Measurements from ENCODE around the gene FGFBP2.
"Not testable (repeated sequence)": the region's sequence is repeated elsewhere in the genome, so short reads cannot be mapped to it uniquely, and the experiment has no call there.

FGFBP2 gene

DNA sequence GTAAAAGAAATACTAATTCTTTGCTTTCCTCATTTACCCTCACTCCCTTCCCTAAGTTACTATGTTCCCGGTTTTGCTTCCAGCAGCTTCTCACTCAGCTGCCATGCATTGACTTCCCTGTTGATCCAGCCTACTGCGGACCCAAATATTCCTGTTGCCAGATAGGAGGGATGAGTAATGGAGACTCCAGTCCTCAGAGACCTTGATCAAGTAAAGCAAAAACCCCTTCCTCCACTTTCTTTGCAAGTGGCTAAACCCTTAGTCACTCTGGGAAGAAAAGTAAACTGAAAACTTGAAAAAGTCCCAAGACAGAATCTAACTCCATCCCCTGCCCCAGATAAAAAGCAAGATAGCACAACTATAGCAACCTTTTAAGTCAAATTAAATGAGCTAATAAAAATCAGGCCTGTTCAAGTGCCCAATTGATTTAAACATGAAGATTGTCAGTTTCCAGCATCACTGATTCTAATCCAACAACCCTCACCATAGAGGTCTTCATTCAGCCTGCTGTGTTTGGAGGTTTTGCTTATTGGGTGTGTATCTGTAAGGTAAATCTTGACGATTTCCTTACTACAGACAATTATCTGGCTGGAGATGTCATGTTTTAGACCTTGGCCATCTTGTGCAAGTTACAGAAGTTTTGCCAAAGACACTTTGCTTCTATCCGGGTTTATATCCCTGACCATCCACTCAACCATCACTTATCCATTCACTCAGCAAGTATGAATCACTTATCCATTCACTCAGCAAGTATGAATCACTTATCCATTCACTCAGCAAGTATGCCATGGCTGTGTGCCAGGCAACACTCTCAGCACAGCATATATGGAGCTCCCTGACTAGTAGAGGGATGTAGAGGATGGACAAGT, 42.0 kb downstream of the FGFBP2 start:
- DNase-seq, result no peak
- H3K36me3 ChIP-seq (ENCODE audit: control insufficient read depth, insufficient read depth, low read length), result no peaks in the 10 kb centered on the region
- no peaks in the 10 kb centered on the region for H3K27me3 ChIP-seq (replicated peaks; ENCODE audit: control insufficient read depth, insufficient read depth, low read length, poor library complexity, severe bottlenecking)
- no peaks in the 10 kb centered on the region for H3K4me1 ChIP-seq (ENCODE audit: control insufficient read depth, insufficient read depth, low read length, poor library complexity, severe bottlenecking)
- no peak overlapping the region for H3K27ac ChIP-seq (ENCODE audit: insufficient read depth, low read length, poor library complexity, severe bottlenecking)
- no peaks in the 10 kb centered on the region for H3K9me3 ChIP-seq (ENCODE audit: control insufficient read depth, low read length)
- no peak overlapping the region for H3K4me3 ChIP-seq (ENCODE audit: insufficient read depth, low read depth, low read length, poor library complexity, severe bottlenecking)

DNA sequence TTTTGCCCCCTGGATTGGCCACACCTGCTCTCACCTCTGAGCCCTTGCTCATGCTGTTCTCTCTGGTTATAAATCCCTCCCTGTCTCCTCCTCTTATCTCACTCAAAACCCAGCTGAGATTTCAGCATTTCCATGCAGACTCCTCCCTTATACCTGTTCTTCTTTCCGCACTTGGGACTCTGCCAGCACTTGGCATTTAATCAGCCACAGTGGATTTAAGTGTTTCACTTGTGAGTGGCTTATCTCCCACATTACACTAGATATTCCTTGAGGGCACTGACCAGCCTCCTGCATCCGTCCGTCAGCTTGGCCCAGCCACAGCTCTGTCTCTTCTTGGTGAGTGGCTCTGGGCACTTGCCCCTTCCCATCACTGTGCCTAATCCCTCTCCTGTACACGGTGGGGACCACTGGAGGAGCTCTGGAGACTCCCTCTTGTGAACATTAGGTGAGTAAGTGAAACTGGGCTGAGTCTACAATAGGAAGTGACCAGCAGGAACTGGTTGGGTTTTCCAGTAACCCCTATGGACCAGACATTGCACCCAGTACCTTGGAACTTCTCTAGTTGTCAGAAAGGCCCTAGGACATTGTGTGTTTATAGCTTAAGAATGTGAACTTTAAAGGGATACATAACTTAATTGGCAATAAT, 44.4 kb downstream of the FGFBP2 start:
- Histone ChIP-seq H3K27ac (ENCODE audit: insufficient read depth, low read length, poor library complexity, severe bottlenecking) (no peak overlapping the region), H3K4me3 (ENCODE audit: insufficient read depth, low read depth, low read length, poor library complexity, severe bottlenecking) (no peak overlapping the region), H3K4me1 (ENCODE audit: control insufficient read depth, insufficient read depth, low read length, poor library complexity, severe bottlenecking) (no peaks in the 10 kb centered on the region), H3K36me3 (ENCODE audit: control insufficient read depth, insufficient read depth, low read length) (no peaks in the 10 kb centered on the region), H3K9me3 (ENCODE audit: control insufficient read depth, low read length) (no peaks in the 10 kb centered on the region), H3K27me3 (replicated peaks; ENCODE audit: control insufficient read depth, insufficient read depth, low read length, poor library complexity, severe bottlenecking) (no peaks in the 10 kb centered on the region)
- no peak for DNase-seq

DNA sequence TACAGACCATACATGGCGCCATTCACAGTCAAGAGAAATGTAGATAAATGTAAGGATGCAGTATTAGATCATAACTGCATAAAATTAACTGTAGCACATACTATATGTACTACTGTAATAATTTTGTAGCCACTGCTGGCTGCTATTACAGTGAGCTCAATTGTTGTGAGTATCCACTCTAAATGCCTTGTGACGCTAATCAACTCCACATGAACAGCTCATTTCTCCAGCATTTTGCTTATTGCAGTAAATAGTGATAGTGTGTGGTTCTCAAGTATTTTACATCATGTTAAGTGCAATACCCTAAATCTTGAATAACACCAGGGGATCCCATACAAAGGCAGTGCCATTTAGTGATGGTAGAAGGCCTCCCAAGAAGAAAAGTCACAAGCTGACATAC, 45.7 kb downstream of the FGFBP2 start:
- no peaks in the 10 kb centered on the region for H3K9me3 ChIP-seq (ENCODE audit: control insufficient read depth, low read length)
- DNase-seq, result no peak
- H3K27ac ChIP-seq (ENCODE audit: insufficient read depth, low read length, poor library complexity, severe bottlenecking), result no peak overlapping the region
- no peak overlapping the region for H3K4me3 ChIP-seq (ENCODE audit: insufficient read depth, low read depth, low read length, poor library complexity, severe bottlenecking)
- H3K4me1 ChIP-seq (ENCODE audit: control insufficient read depth, insufficient read depth, low read length, poor library complexity, severe bottlenecking), result no peaks in the 10 kb centered on the region
- H3K36me3 ChIP-seq (ENCODE audit: control insufficient read depth, insufficient read depth, low read length), result no peaks in the 10 kb centered on the region
- H3K27me3 ChIP-seq (replicated peaks; ENCODE audit: control insufficient read depth, insufficient read depth, low read length, poor library complexity, severe bottlenecking), result no peaks in the 10 kb centered on the region

DNA sequence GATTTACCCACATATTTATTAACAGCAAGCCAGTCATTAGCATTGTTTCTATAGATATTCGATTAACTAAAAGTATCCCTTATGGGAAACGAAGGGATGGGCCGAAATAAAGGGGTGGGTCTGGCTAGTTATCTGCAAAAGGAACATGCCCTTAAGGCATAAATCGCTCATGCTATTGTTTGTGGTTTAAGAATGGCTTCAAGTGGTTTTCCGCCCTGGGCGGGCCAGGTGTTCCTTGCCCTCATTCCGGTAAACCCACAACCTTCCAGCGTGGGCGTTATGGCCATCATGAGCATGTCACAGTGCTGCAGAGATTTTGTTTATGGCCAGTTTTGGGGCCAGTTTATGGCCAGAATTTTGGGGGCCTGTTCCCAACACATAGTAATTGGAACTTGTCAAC, 46.6 kb downstream of the FGFBP2 start:
- not testable (repeated sequence) for H3K27ac ChIP-seq (ENCODE audit: insufficient read depth, low read length, poor library complexity, severe bottlenecking); H3K4me3 ChIP-seq (ENCODE audit: insufficient read depth, low read depth, low read length, poor library complexity, severe bottlenecking); H3K9me3 ChIP-seq (ENCODE audit: control insufficient read depth, low read length); H3K4me1 ChIP-seq (ENCODE audit: control insufficient read depth, insufficient read depth, low read length, poor library complexity, severe bottlenecking); H3K36me3 ChIP-seq (ENCODE audit: control insufficient read depth, insufficient read depth, low read length); H3K27me3 ChIP-seq (replicated peaks; ENCODE audit: control insufficient read depth, insufficient read depth, low read length, poor library complexity, severe bottlenecking); DNase-seq

DNA sequence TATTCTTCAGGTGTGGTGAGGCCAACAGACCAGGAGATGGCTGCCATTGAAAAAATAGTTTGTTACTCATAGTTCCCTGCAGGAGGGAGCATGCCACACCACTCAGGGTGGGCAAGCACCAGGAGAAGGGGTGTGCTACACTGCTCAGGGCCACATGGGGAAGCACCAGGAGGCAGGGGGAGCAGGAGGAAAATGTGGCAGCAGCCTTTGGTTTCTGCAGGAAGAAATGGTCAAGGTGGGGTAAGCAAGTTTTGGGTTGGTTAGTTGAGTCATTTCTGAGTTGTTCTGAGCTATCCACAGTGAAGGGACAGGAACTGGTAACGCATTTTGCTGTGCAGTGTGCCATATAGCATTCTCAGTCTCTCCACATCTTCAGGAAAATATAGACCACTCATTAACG, 48.2 kb downstream of the FGFBP2 start:
- H3K36me3 ChIP-seq (ENCODE audit: control insufficient read depth, insufficient read depth, low read length), result no peaks in the 10 kb centered on the region
- H3K27ac ChIP-seq (ENCODE audit: insufficient read depth, low read length, poor library complexity, severe bottlenecking), result no peak overlapping the region
- no peak overlapping the region for H3K4me3 ChIP-seq (ENCODE audit: insufficient read depth, low read depth, low read length, poor library complexity, severe bottlenecking)
- H3K27me3 ChIP-seq (replicated peaks; ENCODE audit: control insufficient read depth, insufficient read depth, low read length, poor library complexity, severe bottlenecking), result no peaks in the 10 kb centered on the region
- H3K9me3 ChIP-seq (ENCODE audit: control insufficient read depth, low read length), result no peaks in the 10 kb centered on the region
- H3K4me1 ChIP-seq (ENCODE audit: control insufficient read depth, insufficient read depth, low read length, poor library complexity, severe bottlenecking), result no peaks in the 10 kb centered on the region
- DNase-seq, result no peak

DNA sequence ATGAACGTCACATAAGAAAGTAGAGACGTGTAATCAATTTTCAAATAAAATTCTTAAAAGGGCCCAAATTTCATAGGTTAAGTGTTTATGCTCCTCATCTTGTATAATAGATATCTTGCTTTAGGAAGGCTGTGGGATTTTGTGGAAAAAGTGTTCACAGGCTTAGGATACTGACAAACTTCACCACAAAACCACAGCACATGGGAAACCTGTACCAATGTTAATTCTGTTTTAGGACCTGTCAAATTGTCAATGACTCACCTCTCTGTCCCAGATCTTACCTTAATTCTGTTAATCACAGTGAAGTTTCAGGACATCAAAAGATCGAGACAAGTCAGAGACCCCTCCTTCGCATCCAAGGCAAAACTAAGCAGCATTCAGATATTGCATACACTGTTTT, 48.7 kb downstream of the FGFBP2 start:
- DNase-seq, result no peak
- Histone ChIP-seq H3K36me3 (ENCODE audit: control insufficient read depth, insufficient read depth, low read length) (no peaks in the 10 kb centered on the region), H3K4me3 (ENCODE audit: insufficient read depth, low read depth, low read length, poor library complexity, severe bottlenecking) (no peak overlapping the region), H3K9me3 (ENCODE audit: control insufficient read depth, low read length) (no peaks in the 10 kb centered on the region), H3K27ac (ENCODE audit: insufficient read depth, low read length, poor library complexity, severe bottlenecking) (no peak overlapping the region), H3K4me1 (ENCODE audit: control insufficient read depth, insufficient read depth, low read length, poor library complexity, severe bottlenecking) (no peaks in the 10 kb centered on the region), H3K27me3 (replicated peaks; ENCODE audit: control insufficient read depth, insufficient read depth, low read length, poor library complexity, severe bottlenecking) (no peaks in the 10 kb centered on the region)

DNA sequence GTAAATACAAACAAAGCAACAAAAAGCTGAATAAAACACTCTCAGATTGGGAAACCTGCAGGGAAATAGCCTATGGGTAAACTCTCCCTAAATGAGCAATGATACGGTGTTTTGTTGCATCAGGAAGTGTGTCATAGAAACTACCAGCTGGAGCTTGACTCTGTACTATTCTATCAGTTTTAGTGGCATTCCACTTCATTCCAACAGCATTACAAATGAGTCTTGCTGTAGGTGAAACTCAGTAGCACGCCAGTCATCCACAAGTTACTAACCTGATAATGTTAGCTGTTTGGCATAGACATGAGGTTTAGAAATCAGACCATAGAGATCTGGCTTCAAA, 49.4 kb downstream of the FGFBP2 start:
- Histone ChIP-seq H3K4me3 (ENCODE audit: insufficient read depth, low read depth, low read length, poor library complexity, severe bottlenecking) (no peak overlapping the region), H3K27ac (ENCODE audit: insufficient read depth, low read length, poor library complexity, severe bottlenecking) (no peak overlapping the region), H3K36me3 (ENCODE audit: control insufficient read depth, insufficient read depth, low read length) (no peaks in the 10 kb centered on the region), H3K9me3 (ENCODE audit: control insufficient read depth, low read length) (no peaks in the 10 kb centered on the region), H3K4me1 (ENCODE audit: control insufficient read depth, insufficient read depth, low read length, poor library complexity, severe bottlenecking) (no peaks in the 10 kb centered on the region), H3K27me3 (replicated peaks; ENCODE audit: control insufficient read depth, insufficient read depth, low read length, poor library complexity, severe bottlenecking) (no peaks in the 10 kb centered on the region)
- no peak for DNase-seq

DNA sequence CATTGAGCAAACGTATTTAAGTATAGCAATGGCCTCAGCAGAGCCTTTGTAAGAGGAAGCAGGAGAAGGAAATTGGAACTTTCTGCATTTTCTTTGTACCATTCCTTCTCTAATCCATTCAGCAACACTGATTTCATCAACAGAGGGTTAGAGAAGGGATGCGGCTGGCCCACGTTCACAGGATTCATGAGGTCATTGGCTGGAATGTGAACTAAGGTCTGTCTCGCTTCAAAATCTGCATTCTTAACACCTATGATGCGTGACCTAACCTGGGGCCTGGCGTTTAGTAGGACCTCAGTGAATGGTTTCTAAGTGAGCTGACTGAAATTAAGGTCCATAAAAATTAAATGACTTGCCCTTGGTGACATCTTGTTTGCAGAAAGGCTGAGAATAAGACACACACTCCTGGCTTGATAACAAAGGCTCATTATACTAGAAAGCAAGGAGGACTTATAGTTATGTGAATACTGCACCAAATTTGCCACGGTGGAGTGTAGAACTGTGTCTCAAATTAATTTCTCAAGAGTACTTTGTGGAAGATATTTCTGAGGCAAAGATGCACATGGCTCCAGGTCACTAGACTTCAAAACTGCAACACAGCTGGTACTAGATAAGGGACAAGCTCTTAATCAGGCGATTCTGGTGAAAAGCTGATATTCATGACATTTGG, 49.9 kb downstream of the FGFBP2 start:
- Histone ChIP-seq H3K4me1 (ENCODE audit: control insufficient read depth, insufficient read depth, low read length, poor library complexity, severe bottlenecking) (no peaks in the 10 kb centered on the region), H3K4me3 (ENCODE audit: insufficient read depth, low read depth, low read length, poor library complexity, severe bottlenecking) (no peak overlapping the region), H3K9me3 (ENCODE audit: control insufficient read depth, low read length) (no peaks in the 10 kb centered on the region), H3K27ac (ENCODE audit: insufficient read depth, low read length, poor library complexity, severe bottlenecking) (no peak overlapping the region), H3K27me3 (replicated peaks; ENCODE audit: control insufficient read depth, insufficient read depth, low read length, poor library complexity, severe bottlenecking) (no peaks in the 10 kb centered on the region), H3K36me3 (ENCODE audit: control insufficient read depth, insufficient read depth, low read length) (no peaks in the 10 kb centered on the region)
- no peak for DNase-seq

DNA sequence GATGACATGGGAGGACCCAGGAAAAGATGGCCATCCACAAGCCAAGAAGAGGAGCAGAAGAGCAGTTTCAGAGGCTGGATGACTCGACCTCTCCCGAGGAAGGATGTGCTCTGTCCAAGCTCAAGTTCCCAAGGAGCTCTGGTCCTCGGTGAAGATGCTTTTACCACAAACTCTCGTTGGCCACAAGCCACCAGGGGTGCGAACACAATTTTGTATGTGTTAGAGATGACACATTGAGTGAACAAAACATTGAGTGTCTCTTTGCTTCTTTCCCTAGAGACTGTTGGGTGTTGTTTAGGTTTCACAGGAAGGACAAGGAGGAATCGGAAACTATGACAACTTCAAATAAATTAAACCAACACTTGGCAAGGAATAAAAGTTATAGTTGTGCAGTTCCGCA, 50.7 kb downstream of the FGFBP2 start:
- Histone ChIP-seq H3K9me3 (ENCODE audit: control insufficient read depth, low read length) (no peaks in the 10 kb centered on the region), H3K36me3 (ENCODE audit: control insufficient read depth, insufficient read depth, low read length) (no peaks in the 10 kb centered on the region), H3K27me3 (replicated peaks; ENCODE audit: control insufficient read depth, insufficient read depth, low read length, poor library complexity, severe bottlenecking) (no peaks in the 10 kb centered on the region), H3K27ac (ENCODE audit: insufficient read depth, low read length, poor library complexity, severe bottlenecking) (no peak overlapping the region), H3K4me3 (ENCODE audit: insufficient read depth, low read depth, low read length, poor library complexity, severe bottlenecking) (no peak overlapping the region), H3K4me1 (ENCODE audit: control insufficient read depth, insufficient read depth, low read length, poor library complexity, severe bottlenecking) (no peaks in the 10 kb centered on the region)
- no peak for DNase-seq

All from effector memory CD4-positive, alpha-beta T cell (primary cell).